GM18526 (cell line): ENCODE measurements around the gene EOGT.

Experiments used
- POLR2A ChIP-seq: IDR thresholded peaks from 3 replicates; pipeline ENCODE4 v1.6.1; 2011; ENCODE audit not compliant: insufficient read length; ENCODE audit errors: extremely low read depth

The EOGT gene

DNA sequence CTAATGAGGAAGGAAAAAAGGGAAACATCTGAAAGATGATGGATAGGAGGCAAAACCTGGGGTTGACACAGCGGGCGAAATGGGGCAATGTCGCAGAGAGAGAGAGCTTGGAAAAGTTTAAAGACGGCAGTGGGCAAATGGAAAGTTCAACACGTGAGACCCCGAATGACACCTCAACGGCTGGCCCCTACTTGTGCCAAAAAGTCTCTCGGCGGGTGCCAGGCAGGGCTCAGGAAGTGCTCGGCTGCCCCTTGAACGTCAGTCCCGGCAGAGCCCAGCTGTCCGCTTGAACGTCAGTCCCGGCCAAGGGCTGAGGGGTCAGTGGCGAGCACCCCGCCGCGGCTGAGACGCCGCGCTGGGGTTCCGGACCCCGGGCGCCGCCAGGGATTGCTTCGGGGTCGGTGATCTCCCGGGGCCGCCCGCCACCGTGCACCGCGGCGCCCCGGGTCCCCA lies 658 bp downstream of the EOGT start:
- no peak for TF ChIP-seq POLR2A

DNA sequence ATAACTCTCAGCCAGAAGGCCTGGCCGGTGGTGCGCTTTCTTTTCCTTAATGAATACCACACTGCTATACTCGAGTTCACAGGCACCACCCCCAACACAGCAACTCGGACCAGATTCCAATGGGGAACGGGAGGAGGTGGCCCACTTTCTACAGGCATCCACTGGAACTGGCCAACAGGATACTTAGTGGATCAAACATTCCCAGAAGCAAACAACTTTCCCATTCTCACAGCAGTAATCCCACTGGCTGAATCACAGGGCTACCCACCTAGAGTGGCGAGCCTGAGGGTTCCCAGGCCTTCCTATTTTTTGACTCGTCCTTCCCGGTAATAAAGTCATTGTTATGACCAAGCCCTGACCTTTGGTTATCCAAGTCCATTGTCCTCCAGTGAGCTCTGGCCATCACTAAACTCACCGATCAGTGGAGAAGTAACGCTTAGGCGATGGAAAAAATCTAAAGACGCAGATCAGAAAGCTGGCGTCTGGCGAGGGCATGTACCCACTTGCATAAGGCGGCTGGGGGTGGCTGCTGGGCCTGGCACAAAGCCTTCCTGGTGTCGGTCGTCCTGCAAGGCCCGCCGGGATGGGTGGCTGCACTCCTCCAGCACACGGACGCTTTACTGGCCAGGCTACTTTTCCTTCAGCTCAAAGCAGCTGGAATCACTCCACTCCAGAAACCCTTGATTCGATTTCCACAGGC lies 1.2 kb downstream of the EOGT start:
- TF ChIP-seq POLR2A: no peak

DNA sequence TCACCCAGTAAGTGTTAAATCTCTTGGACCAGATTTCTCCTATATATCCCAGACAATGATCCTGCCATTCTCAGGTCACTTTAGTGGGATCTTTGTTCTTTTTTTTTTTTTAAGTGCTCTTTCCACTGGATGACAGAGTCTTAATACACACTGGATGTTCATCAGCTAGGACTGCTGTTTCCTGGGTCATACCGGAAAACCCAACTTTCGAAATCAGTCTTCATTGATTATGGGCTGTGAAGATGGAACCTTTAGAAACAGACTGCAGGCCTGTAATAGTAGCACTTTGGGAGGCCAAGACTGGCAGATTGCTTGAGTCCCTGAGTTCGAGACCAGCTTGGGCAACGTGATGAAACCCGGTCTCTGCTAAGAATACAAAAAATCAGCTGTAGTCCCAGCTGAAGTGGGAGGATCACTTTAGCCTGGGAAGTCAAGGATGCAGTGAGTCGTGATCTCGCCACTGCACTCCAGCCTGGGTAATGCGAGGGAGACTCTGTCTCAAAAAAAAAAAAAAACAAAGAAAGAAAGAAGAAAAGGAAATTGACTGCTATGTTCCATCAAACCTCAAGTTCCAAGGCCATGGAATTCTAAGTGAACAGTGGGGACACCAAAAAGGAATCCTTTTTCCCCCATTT lies 2.3 kb downstream of the EOGT start:
- TF ChIP-seq POLR2A: no peak

DNA sequence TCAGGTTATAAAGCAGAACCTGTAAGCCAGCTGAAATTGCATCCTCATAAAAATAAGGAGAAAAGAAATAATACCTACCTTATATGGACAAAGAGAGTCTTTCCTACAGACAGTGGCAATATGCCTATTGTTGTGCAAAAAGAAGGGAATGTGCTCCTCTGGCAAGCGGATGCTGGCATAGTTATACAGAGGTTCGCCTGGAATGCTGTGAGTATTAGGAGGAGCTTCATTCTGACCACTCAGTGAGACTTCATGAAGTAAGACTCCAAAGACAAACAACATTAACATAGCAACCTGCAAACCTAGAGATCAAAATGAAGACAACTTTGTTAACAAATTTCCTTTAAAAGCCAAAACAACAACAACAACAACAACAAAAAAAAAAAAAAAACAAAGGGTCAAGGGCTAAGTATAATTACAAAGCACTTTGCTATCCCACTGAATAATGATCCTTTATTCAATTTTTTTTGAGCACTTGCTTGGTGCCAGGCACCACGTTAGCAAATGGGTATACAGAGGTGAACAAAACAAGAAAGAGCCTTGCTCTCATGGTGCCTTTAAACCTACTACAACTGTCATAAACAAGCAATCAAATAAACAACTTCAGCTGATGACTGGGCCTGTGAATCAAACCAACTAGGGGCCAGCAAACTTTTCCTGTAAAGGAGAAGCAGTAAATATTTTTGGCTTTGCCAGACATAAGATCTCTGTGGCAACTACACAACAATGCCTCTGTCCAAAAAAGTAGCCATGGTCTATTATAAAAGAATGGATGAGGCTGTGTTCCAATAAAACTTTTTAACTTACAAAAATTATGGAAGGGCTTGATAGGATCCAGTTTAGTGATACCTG lies 3.7 kb downstream of the EOGT start:
- no peak for TF ChIP-seq POLR2A

DNA sequence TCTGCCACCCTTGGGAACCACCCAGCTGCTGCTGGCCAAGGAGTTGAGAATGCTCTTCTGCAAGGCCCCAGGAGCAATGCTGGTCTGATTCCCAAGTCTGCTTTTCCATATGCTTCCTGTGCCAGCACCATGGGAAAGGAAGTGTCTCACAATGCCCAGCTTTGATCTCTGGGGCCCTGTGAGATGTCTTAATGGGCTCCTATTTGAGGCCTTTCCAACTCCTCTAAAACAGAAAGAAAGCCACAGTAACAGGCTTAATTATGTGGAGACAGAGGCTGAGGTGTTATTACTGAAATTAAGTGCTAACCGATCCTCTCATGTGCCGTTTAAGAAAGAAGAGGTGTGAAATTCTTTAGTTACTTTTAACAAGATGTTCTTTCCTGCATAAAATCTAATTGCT lies 4.5 kb downstream of the EOGT start:
- TF ChIP-seq POLR2A: no peak

DNA sequence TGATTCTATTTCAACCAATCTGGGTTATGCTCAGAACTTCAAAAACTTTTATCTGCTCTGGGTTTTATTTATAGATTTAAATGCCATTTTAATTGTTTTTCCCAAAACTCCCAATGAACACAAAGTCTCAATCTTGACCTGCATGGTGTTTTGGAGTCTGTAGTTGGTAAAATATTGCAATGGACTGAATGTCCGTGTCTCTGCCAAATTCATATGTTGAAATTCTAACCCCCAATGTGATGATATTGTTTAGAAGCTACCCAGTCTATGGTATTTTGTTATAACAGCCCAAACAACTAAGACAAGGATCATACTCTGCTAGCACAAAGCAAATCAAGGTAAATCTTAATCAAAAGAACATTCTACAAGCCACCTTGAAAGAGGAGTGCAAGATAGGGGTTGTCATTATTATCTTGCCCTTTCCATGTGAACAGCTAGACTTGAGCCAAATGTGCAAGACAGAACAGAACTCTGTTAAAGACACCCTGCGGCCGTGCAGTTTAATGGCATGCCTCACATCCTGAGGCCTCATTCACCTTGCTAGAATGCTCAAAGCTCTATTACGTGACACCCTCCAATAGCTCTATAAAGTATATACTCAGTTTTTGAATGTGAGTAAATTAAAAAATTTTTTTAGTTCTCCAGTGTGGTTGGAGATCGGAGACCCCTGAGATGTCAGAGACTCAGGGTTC lies 7.5 kb downstream of the EOGT start:
- TF ChIP-seq POLR2A: no peak

DNA sequence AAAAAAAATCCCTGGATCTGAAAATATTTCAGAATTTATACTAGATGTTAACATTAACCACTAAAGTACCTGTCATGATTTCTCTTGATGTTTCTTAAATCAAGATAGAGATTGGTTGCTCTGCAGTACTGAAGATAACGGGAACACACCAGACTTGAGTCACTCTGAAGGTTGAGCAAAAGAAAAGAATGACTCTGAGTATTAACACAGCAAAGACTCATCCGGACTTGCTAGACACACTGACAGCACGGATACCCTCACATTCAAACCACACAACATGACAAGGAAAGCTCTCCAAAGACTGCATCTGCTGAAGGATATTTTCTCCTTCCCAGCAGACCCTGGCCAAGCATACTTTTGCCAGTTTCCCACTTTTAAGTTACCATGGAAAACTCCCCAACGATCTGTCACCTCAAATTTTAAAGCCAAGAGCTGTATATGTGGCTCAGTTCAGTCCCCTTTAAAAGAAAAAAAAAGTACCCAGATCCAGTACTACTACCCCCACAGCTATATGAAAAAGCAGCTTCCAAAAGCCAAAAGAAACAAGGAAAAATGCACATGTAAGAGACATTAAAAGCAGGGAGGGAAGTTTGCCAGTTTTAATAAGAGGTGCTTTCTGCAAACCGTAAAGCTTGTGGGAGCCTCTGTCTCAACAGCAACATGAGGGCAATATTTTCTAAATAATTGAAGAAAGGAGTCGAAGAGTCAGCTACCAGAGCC lies 8.3 kb downstream of the EOGT start:
- TF ChIP-seq POLR2A: no peak

DNA sequence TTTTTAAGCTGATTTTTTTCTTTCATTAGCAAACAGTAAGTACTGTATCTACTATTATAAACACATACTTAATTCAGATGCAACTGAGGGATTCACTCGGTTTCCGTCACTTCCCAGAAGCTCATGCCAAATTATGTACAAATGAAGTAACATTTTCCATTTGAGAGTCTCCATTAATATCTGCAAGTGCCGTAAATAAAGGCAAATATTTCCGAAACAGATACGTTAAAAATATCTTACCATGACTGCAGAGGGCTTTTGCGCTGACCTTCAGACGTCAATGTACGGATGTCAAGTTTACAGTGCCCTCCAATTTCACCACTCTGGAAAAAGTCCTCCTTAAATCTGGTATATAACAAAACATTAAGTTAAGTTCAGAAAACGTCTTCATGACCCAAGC lies 9.3 kb downstream of the EOGT start:
- no peak for TF ChIP-seq POLR2A

DNA sequence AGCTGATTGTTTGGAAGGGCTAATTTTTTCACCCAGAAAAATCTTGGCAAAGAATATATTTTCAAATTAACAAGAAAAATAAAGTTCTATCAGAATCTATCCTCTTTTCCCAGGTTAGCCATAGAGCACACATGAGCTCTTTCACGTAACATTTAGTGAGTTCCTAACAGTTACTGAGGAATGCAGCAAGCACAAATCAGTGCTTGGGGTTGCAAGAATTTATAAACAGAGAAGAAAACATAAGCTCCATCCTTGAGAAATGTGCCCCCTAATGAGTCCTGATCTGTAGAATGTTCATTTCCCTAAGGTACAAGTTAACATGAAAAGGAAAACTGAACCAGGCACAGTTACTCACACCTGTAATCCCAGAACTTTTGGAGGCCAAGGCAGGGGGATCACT lies 13.9 kb downstream of the EOGT start:
- TF ChIP-seq POLR2A: no peak

DNA sequence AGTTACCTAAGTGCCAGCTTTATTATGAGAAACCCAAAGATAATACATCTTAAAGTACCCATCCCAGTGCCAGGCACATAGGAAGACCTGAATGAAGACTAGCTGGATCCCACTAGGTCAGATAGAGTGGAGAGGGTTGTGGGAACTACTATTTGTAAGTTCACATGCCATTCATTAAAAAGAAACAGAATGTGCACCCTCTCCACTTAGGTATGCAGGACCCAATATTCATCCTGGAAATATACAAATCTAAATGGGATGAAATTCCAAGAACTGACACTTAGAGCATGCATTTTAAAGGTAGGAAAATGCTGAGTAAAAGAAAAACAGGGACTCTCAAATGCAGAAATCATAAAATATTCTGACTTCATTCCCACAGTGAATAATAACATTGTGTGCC lies 14.3 kb downstream of the EOGT start:
- no peak for TF ChIP-seq POLR2A

DNA sequence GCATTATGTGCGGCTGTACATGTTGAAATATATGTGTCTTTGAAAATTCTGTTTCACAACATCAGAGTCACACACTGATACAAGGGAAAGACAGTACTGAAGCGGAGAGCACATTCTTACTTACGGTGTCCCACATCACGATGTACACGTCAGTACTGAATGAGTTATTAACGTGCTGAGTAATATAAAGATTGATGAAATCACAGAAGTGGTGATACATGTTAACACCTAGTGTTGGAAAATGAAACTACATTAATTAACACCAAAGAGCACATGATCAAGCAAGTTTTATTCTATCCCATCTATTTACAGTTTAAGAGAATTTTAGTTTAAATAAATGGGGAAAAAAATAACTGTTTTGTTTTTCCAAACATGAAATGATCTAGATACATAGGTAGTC lies 15.6 kb downstream of the EOGT start:
- TF ChIP-seq POLR2A: no peak

DNA sequence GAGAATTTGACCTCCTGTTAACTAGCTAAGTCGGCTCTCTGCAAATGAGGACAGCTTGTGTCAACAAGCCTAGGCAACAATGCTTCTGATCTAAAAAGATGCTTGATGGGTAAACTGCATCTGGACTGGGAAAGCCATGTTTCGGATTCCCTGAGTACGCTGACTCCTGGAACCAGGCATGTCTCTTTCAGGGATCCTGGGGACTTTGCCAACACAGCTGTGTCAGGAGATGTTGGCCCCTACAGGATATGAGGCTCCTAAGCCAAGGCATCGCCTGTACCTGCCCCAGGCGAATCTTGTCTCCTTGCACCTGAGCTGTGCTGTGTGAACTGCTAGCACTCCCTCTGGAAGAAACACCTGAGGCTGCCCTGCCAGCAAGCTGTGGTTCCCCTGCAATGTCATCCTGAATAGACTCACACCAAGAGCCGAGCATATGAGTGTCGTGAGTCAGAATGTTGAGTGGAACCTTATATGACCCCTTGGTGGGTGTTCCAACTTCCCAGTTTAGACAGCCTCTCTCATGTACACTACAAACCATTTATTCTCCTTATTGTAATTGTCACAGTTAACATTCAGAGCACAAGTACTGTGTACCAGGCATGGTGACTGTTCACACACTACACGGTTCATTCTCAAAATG lies 17.0 kb downstream of the EOGT start:
- no peak for TF ChIP-seq POLR2A

DNA sequence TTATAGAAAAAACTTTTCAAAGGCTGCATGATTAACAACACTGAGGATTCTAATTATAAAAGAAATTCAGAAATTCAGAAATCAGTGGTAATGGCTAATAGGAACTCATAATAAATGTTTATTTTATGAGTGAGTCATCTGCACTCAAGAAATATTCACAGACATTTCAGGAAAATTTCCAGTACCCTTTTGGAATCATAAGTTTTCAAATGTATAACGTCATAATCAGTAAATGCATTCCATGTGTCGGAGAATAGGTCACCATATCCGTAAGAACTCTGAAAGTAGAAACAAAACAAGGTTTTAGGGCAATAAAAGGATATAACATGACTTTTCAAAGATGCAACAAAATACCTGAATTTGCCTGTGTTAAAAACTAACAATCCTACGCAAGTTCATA lies 24.7 kb downstream of the EOGT start:
- no peak for TF ChIP-seq POLR2A

DNA sequence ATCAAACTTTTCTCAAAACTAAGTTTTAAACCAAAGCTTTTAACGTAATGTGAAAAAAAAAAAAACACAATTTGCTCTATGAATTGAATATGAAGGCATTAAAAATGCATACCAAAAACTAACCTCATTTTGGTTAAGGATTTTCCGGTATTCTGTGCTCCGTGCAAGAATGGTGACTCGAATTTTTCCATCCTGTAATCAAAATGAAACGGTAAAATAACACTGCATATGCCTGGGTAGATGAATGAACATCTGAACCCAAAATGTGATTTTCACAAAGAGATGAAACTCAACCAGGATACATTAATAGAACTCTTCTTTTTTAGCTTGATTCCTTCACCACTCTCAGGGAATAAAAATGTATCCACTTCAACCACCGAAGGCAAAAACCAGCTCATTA lies 26.2 kb downstream of the EOGT start:
- no peak for TF ChIP-seq POLR2A
